Endometrial microvascular endothelial cells (primary cell): ENCODE results near the gene EPB41L4A. TPM values are rescaled to one million over a fixed set of nuclear protein-coding genes. Genes with fewer than 3 reads are reported as not detected.

ENCODE experiments used
- in situ Hi-C: cut with HindIII; loops from 2 replicates; pipeline ENCODE4 v1.10.0; 2017; ENCODE audit warnings: low sequenced_read_pairs, low pct_unique_long_range_greater_than_20kb; ENCODE audit errors: inconsistent ontology term
- total RNA-seq: library from RNA; depleted of rRNA; stranded (reverse); fragments of >200 nt; gene quantifications from one replicate; pipeline ENCODE4 v1.2.3, GENCODE V29; 2015; ENCODE audit errors: inconsistent ontology term

The EPB41L4A gene
- total RNA-seq, 1 donor from 2014 or later, result 16.5 TPM

- in situ Hi-C loops, result loop anchor here (25.0 kb wide), 1 partner anchor 212 kb away; the partner anchor contains the start of gene EPB41L4A
These were observed 218.9 kb downstream of the EPB41L4A start for GRCh38 chr5:112200131-112200530.

GRCh38 chr5:112196584-112196983, 222.5 kb downstream of the EPB41L4A start:
- in situ Hi-C loops, result no loop called here

GRCh38 chr5:112195924-112196323, 223.2 kb downstream of the EPB41L4A start:
- in situ Hi-C loops, result no loop called here

- in situ Hi-C loops, result no loop called here
These were observed 226.2 kb downstream of the EPB41L4A start for GRCh38 chr5:112192866-112193265.

- in situ Hi-C loops, result no loop called here
These were observed 227.0 kb downstream of the EPB41L4A start for GRCh38 chr5:112192072-112192471.

- in situ Hi-C loops, result no loop called here
These were observed 229.7 kb downstream of the EPB41L4A start for GRCh38 chr5:112189391-112189790.

GRCh38 chr5:112186401-112186990, 232.6 kb downstream of the EPB41L4A start:
- in situ Hi-C loops, result no loop called here

- in situ Hi-C loops, result no loop called here
These were observed 235.2 kb downstream of the EPB41L4A start for GRCh38 chr5:112183874-112184273.

- in situ Hi-C loops, result no loop called here
These were observed 235.9 kb downstream of the EPB41L4A start for GRCh38 chr5:112183103-112183711.

GRCh38 chr5:112179290-112179689, 239.8 kb downstream of the EPB41L4A start:
- in situ Hi-C loops, result no loop called here

- in situ Hi-C loops, result no loop called here
These were observed 244.0 kb downstream of the EPB41L4A start for GRCh38 chr5:112174959-112175594.

- in situ Hi-C loops, result no loop called here
These were observed 253.0 kb downstream of the EPB41L4A start for GRCh38 chr5:112165897-112166737.

GRCh38 chr5:112165399-112165798, 253.7 kb downstream of the EPB41L4A start:
- in situ Hi-C loops, result no loop called here

- in situ Hi-C loops, result no loop called here
These were observed 255.6 kb downstream of the EPB41L4A start for GRCh38 chr5:112163435-112163834.

GRCh38 chr5:112161392-112161748, 257.7 kb downstream of the EPB41L4A start:
- in situ Hi-C loops, result no loop called here

- in situ Hi-C loops, result no loop called here
These were observed 258.3 kb downstream of the EPB41L4A start for GRCh38 chr5:112160652-112161391.

- in situ Hi-C loops, result no loop called here
These were observed 259.6 kb downstream of the EPB41L4A start for GRCh38 chr5:112159435-112159834.

GRCh38 chr5:112156211-112156610, 262.9 kb downstream of the EPB41L4A start:
- in situ Hi-C loops, result no loop called here
